Activated CD4-positive, CD25-positive, alpha-beta regulatory T cell treated with anti-CD3 and anti-CD28 coated beads, Interleukin-2, amount 50 U/mL, for 24 hours (primary cell): ENCODE results near the gene SYNGR2.

ENCODE experiments used
- ATAC-seq, 2 donors: fragments of 150-1000 bp; cut with Tn5 transposase; one replicate each; pipeline ENCODE4 v1.10.0; 2021; ENCODE audit warnings: mild to moderate bottlenecking in 1 of 2, moderate library complexity in 1 of 2

The SYNGR2 gene

GRCh38 chr17:78143214-78144146 is 24.9 kb upstream of the SYNGR2 start:
- ATAC-seq = no peak

- no peak for ATAC-seq
Observed at GRCh38 chr17:78144147-78144719, 24.1 kb upstream of the SYNGR2 start.

GRCh38 chr17:78144736-78145641 is 23.4 kb upstream of the SYNGR2 start:
- no peak for ATAC-seq

- ATAC-seq = no peak
Observed at GRCh38 chr17:78146471-78146869, 21.9 kb upstream of the SYNGR2 start.

- no peak for ATAC-seq
Observed at GRCh38 chr17:78146881-78147280, 21.5 kb upstream of the SYNGR2 start.

GRCh38 chr17:78147315-78147998 is 20.9 kb upstream of the SYNGR2 start:
- ATAC-seq = peak; percentile 44 to 46

GRCh38 chr17:78148286-78149016 is 19.9 kb upstream of the SYNGR2 start:
- ATAC-seq = no peak

- ATAC-seq = no peak
Observed at GRCh38 chr17:78151514-78152008, 16.8 kb upstream of the SYNGR2 start.

- ATAC-seq = peak; percentile 52 to 59
Observed at GRCh38 chr17:78154903-78155811, 13.2 kb upstream of the SYNGR2 start.

GRCh38 chr17:78159575-78160158 is 8.7 kb upstream of the SYNGR2 start:
- ATAC-seq = peak; percentile 71 to 83

GRCh38 chr17:78163881-78164747 is 4.3 kb upstream of the SYNGR2 start:
- ATAC-seq = no peak

GRCh38 chr17:78164748-78165607 is 3.4 kb upstream of the SYNGR2 start:
- no peak for ATAC-seq

- ATAC-seq = no peak
Observed at GRCh38 chr17:78166416-78166815, 2.0 kb upstream of the SYNGR2 start.

GRCh38 chr17:78168903-78169793 is 767 bp downstream of the SYNGR2 start:
- ATAC-seq = peak; percentile 45 to 55

- ATAC-seq = no peak
Observed at GRCh38 chr17:78170692-78171590, 2.6 kb downstream of the SYNGR2 start.
